C4-2B (cell line): ENCODE results near the gene SHMT1.
"Not testable (repeated sequence)": the region's sequence is repeated elsewhere in the genome, so short reads cannot be mapped to it uniquely, and the experiment has no call there.

Experiments used
- CTCF ChIP-seq: fragments of 450-650 bp; conservative IDR thresholded peaks from 2 replicates; pipeline ENCODE4 v1.5.1; 2017; ENCODE audit warnings: mild to moderate bottlenecking
- ZFX ChIP-seq: fragments of 450-650 bp; IDR thresholded peaks from 2 replicates; pipeline ENCODE4 v1.6.1; 2017

GRCh38 chr17:18412001-18412538 lies 48.7 kb upstream of the SHMT1 start:
- not testable (repeated sequence) for TF ChIP-seq CTCF, ZFX
